Ectodermal cell (in vitro differentiated cells): ENCODE data around the gene GBF1.

Source experiments
- H3K27ac ChIP-seq: 2 replicates; pipeline ENCODE4 v1.7.0; 2013; ENCODE audit warnings: mild to moderate bottlenecking, low read depth, low read length; ENCODE audit not compliant: insufficient read depth, poor library complexity, severe bottlenecking
- H3K27me3 ChIP-seq: 2 replicates; pipeline ENCODE4 v1.7.0; 2013; ENCODE audit warnings: mild to moderate bottlenecking, low read length; ENCODE audit not compliant: insufficient read depth, control insufficient read depth, poor library complexity, severe bottlenecking
- H3K36me3 ChIP-seq: one replicate; pipeline ENCODE4 v1.7.0; 2013; ENCODE audit warnings: low read length; ENCODE audit not compliant: control insufficient read depth, insufficient read depth
- H3K4me1 ChIP-seq: one replicate; pipeline ENCODE4 v1.7.0; 2013; ENCODE audit warnings: low read length; ENCODE audit not compliant: control insufficient read depth, insufficient read depth
- H3K4me3 ChIP-seq: 2 replicates; pipeline ENCODE4 v1.7.0; 2013; ENCODE audit warnings: low read depth, low read length, control low read depth; ENCODE audit not compliant: insufficient read depth
- H3K9me3 ChIP-seq: 2 replicates; pipeline ENCODE4 v1.7.0; 2013; ENCODE audit warnings: mild to moderate bottlenecking, low read length, moderate library complexity; ENCODE audit not compliant: control insufficient read depth
- WGBS, 2 experiments: methylation state at CpG; one replicate each; pipeline ENCODE4 v1.1.7; 2013; ENCODE audit warnings: missing lambda C conversion rate in 2 of 2; 5-methylcytosine and 5-hydroxymethylcytosine counted together

Gene GBF1

GRCh38 chr10:102404361-102405107 lies 159.2 kb downstream of the GBF1 start:
- no peak overlapping the region for H3K4me3 ChIP-seq
- peaks cover 4% of the 10 kb centered on the region for H3K4me1 ChIP-seq
- H3K27me3 ChIP-seq = peaks cover 38% of the 10 kb centered on the region
- 93 to 95% methylated on average over 17 of the region's 17 CpGs for WGBS, 2 experiments
- no peaks in the 10 kb centered on the region for H3K9me3 ChIP-seq
- no peaks in the 10 kb centered on the region for H3K36me3 ChIP-seq
- no peak overlapping the region for H3K27ac ChIP-seq

GRCh38 chr10:102405108-102405571 lies 159.8 kb downstream of the GBF1 start:
- peaks cover 45% of the 10 kb centered on the region for H3K27me3 ChIP-seq
- no peaks in the 10 kb centered on the region for H3K9me3 ChIP-seq
- H3K4me1 ChIP-seq = peaks cover 10% of the 10 kb centered on the region
- WGBS, 2 experiments = 94 to 95% methylated on average over 19 of the region's 19 CpGs
- no peak overlapping the region for H3K27ac ChIP-seq
- H3K36me3 ChIP-seq = no peaks in the 10 kb centered on the region
- no peak overlapping the region for H3K4me3 ChIP-seq

GRCh38 chr10:102405632-102406031 lies 160.3 kb downstream of the GBF1 start:
- H3K36me3 ChIP-seq = no peaks in the 10 kb centered on the region
- no peak overlapping the region for H3K4me3 ChIP-seq
- WGBS, 2 experiments = 90 to 91% methylated on average over 6 of the region's 6 CpGs
- H3K27me3 ChIP-seq = peaks cover 49% of the 10 kb centered on the region
- H3K27ac ChIP-seq = no peak overlapping the region
- H3K4me1 ChIP-seq = peaks cover 14% of the 10 kb centered on the region
- no peaks in the 10 kb centered on the region for H3K9me3 ChIP-seq

- H3K36me3 ChIP-seq = no peaks in the 10 kb centered on the region
- WGBS, 2 experiments = 85 to 100% methylated on average over 2 of the region's 2 CpGs
- peaks cover 26% of the 10 kb centered on the region for H3K4me1 ChIP-seq
- no peaks in the 10 kb centered on the region for H3K9me3 ChIP-seq
- H3K27me3 ChIP-seq = peaks cover 61% of the 10 kb centered on the region
- no peak overlapping the region for H3K27ac ChIP-seq
- no peak overlapping the region for H3K4me3 ChIP-seq
Observed at GRCh38 chr10:102406815-102407214, 161.5 kb downstream of the GBF1 start.

GRCh38 chr10:102407425-102408130 lies 162.2 kb downstream of the GBF1 start:
- Histone ChIP-seq H3K27ac (no peak overlapping the region), H3K36me3 (no peaks in the 10 kb centered on the region), H3K9me3 (no peaks in the 10 kb centered on the region), H3K4me1 (peaks cover 34% of the 10 kb centered on the region), H3K27me3 (peaks cover 69% of the 10 kb centered on the region), H3K4me3 (no peak overlapping the region)
- 87 to 88% methylated on average over 13 of the region's 13 CpGs for WGBS, 2 experiments

- 74 to 77% methylated on average over 14 of the region's 14 CpGs for whole genome bisulfite sequencing, 2 experiments
- Histone ChIP-seq H3K27me3 (peaks cover 71% of the 10 kb centered on the region), H3K4me3 (peak overlapping the region; percentile 37), H3K27ac (no peak overlapping the region), H3K4me1 (peaks cover 40% of the 10 kb centered on the region), H3K36me3 (no peaks in the 10 kb centered on the region), H3K9me3 (no peaks in the 10 kb centered on the region)
Observed at GRCh38 chr10:102408131-102408727, 162.9 kb downstream of the GBF1 start.

GRCh38 chr10:102408728-102409603 lies 163.6 kb downstream of the GBF1 start:
- no peaks in the 10 kb centered on the region for H3K36me3 ChIP-seq
- H3K4me3 ChIP-seq = peak overlapping the region; percentile 37
- H3K27ac ChIP-seq = no peak overlapping the region
- H3K4me1 ChIP-seq = peaks cover 48% of the 10 kb centered on the region
- H3K9me3 ChIP-seq = no peaks in the 10 kb centered on the region
- 1% methylated on average over 103 of the region's 103 CpGs for WGBS, 2 experiments
- peaks cover 71% of the 10 kb centered on the region for H3K27me3 ChIP-seq

GRCh38 chr10:102409604-102410428 lies 164.5 kb downstream of the GBF1 start:
- 42 to 44% methylated on average over 24 of the region's 24 CpGs for WGBS, 2 experiments
- peaks cover 56% of the 10 kb centered on the region for H3K4me1 ChIP-seq
- peaks cover 71% of the 10 kb centered on the region for H3K27me3 ChIP-seq
- H3K27ac ChIP-seq = no peak overlapping the region
- no peaks in the 10 kb centered on the region for H3K36me3 ChIP-seq
- H3K4me3 ChIP-seq = peak overlapping the region; percentile 31
- H3K9me3 ChIP-seq = no peaks in the 10 kb centered on the region

- H3K36me3 ChIP-seq = no peaks in the 10 kb centered on the region
- peaks cover 63% of the 10 kb centered on the region for H3K4me1 ChIP-seq
- peaks cover 71% of the 10 kb centered on the region for H3K27me3 ChIP-seq
- no peaks in the 10 kb centered on the region for H3K9me3 ChIP-seq
- WGBS, 2 experiments = 6 to 8% methylated on average over 48 of the region's 48 CpGs
- peak overlapping the region; percentile 31 for H3K4me3 ChIP-seq
- no peak overlapping the region for H3K27ac ChIP-seq
Observed at GRCh38 chr10:102410429-102411073, 165.2 kb downstream of the GBF1 start.
